ENCODE data around the gene SH3BP5. TPM values are rescaled to one million over a fixed set of nuclear protein-coding genes. Genes with fewer than 3 reads are reported as not detected.

The SH3BP5 gene
- total and polyA plus RNA-seq, 9 donors = 80.4 to 205 (median 142) TPM

- whole genome bisulfite sequencing, 3 donors = 63 to 78% (median 71%) methylated on average over 8 of the region's 8 CpGs
- TF ChIP-seq CTCF (IDR thresholded peaks at IDR 0.05) = no peak
- no peak for DNase-seq
- Histone ChIP-seq H3K27ac (no peak overlapping the region), H3K4me3 (no peak overlapping the region), H3K27me3 (no peaks in the 10 kb centered on the region), H3K9me3 (no peaks in the 10 kb centered on the region), H3K4me1 (ENCODE audit: insufficient read depth) (peaks cover 12% of the 10 kb centered on the region), H3K36me3 (no peaks in the 10 kb centered on the region)
- intact Hi-C loops (cut with DNase I) = no loop called here
Observed at GRCh38 chr3:15300323-15301078, 31.9 kb downstream of the SH3BP5 start.

- TF ChIP-seq POLR2A (IDR thresholded peaks at IDR 0.05) (no peak), CTCF (IDR thresholded peaks at IDR 0.05) (no peak), EP300 (IDR thresholded peaks at IDR 0.05) (no peak)
- no peaks in the 10 kb centered on the region for H3K27me3 ChIP-seq
- peaks cover 10% of the 10 kb centered on the region for H3K4me1 ChIP-seq (ENCODE audit: insufficient read depth)
- intact Hi-C loops (cut with DNase I) = no loop called here
- no peaks in the 10 kb centered on the region for H3K9me3 ChIP-seq
- no peaks in the 10 kb centered on the region for H3K36me3 ChIP-seq
- WGBS, 3 donors = 78 to 85% (median 80%) methylated on average over 3 of the region's 3 CpGs
- H3K4me3 ChIP-seq = no peak overlapping the region
- DNase-seq = no peak
- no peak overlapping the region for H3K27ac ChIP-seq
Observed at GRCh38 chr3:15299036-15299435, 33.4 kb downstream of the SH3BP5 start.

DNA sequence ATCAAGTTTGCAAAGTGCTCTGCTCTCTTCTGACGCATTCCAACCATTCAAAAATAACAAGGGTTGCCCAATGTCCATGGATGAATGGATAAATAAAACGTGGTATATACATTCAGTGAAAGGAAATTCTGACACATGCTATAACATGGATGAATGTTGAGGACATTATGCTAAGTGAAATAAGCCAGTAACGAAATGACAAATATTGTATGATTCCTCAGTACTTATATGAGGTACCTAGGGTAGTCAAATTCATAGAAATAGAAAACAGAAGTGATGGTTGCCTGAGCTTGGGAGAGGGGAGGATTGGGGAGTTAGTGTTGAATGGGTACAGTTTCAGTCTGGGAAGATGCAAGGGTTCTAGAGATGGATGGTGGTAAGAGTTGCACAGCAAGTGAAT is 33.9 kb downstream of the SH3BP5 start:
- H3K4me1 ChIP-seq (ENCODE audit: insufficient read depth) = peaks cover 10% of the 10 kb centered on the region
- H3K9me3 ChIP-seq = no peaks in the 10 kb centered on the region
- intact Hi-C loops (cut with DNase I) = no loop called here
- H3K27ac ChIP-seq = no peak overlapping the region
- TF ChIP-seq POLR2A (IDR thresholded peaks at IDR 0.05) (no peak), EP300 (IDR thresholded peaks at IDR 0.05) (no peak), CTCF (IDR thresholded peaks at IDR 0.05) (no peak)
- H3K4me3 ChIP-seq = no peak overlapping the region
- no peaks in the 10 kb centered on the region for H3K36me3 ChIP-seq
- WGBS, 3 donors = 84 to 90% (median 87%) methylated on average over 3 of the region's 3 CpGs
- no peaks in the 10 kb centered on the region for H3K27me3 ChIP-seq
- no peak for DNase-seq

DNA sequence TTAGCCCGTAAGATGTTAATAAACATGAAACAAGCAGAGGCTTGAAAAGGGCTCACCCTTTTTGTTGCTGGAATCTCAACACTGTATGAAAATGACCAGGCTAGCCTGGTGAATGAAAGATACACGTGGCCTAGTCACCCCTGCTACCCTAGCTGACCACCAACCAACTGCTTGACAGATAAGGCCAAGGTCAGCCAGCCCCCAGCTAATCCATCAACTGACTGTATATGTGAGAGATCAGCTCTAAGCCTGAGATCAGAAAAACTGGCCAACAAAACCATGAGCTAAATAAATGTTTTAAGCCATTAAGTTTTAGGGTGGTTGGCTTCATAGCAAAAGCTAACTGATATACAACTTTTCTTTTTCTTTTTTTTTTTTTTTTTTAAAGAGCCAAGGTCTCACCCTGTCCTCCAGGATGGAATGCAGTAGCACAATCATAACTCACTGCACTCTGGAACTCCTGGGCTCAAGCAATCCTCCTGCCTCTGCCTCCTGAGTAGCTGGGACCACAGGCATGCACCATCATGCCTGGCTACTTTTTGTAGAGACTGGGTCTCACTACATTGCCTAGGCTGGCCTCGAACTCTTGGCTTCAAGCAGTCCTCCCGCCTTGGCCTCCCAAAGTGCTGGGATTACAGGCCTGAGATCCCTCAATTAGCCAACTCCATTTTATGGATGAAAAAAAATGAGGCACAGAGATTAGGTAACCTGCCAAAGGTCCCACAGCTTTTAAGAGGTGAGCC is 34.6 kb downstream of the SH3BP5 start:
- Histone ChIP-seq H3K4me3 (no peak overlapping the region), H3K36me3 (no peaks in the 10 kb centered on the region), H3K27me3 (no peaks in the 10 kb centered on the region), H3K4me1 (ENCODE audit: insufficient read depth) (peaks cover 15% of the 10 kb centered on the region), H3K27ac (peak overlapping the region; percentile 12 to 17), H3K9me3 (no peaks in the 10 kb centered on the region)
- intact Hi-C loops (cut with DNase I) = loop anchor here in 1 of 4 donors (2.0 kb wide), 1 partner anchor 27 kb away; no protein-coding TSS in a partner anchor
- DNase-seq = no peak
- TF ChIP-seq POLR2A (IDR thresholded peaks at IDR 0.05) (no peak), EP300 (IDR thresholded peaks at IDR 0.05) (no peak), CTCF (IDR thresholded peaks at IDR 0.05) (no peak)
- WGBS, 3 donors = 56 to 59% (median 58%) methylated on average over 4 of the region's 4 CpGs
